ENCODE results near the gene DHDH. TPM values are rescaled to one million over a fixed set of nuclear protein-coding genes. Genes with fewer than 3 reads are reported as not detected.

The DHDH gene
- total and polyA plus RNA-seq, 2 of the 13 experiments (the other 11 are each of a cell fraction or from before 2014, with no cell fraction given) = 0.13 to 0.91 TPM

DNA sequence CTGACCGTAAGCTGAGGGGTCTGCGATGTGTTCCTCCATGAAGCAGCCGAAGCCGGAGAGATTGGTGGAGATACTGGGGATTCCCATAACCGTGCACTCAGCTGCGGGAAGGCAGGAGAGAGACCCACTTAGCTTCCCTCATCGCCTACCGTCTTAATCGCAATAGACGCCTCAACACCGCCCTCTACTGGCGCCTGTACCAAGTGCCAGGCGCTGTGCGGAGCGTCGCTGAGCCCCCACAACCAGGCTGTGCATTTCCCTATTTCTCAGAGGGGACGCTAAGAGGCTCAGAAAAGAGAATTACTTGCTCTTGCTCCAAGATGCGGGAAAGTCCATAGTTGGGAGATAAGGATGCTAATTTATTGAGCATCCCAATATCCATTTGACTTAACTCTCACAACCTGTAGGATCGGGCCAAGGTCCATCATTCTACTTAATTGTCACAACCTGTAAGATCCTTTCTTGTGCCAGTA, 37.5 kb downstream of the DHDH start (continued):
- TF ChIP-seq, protein P1, sequence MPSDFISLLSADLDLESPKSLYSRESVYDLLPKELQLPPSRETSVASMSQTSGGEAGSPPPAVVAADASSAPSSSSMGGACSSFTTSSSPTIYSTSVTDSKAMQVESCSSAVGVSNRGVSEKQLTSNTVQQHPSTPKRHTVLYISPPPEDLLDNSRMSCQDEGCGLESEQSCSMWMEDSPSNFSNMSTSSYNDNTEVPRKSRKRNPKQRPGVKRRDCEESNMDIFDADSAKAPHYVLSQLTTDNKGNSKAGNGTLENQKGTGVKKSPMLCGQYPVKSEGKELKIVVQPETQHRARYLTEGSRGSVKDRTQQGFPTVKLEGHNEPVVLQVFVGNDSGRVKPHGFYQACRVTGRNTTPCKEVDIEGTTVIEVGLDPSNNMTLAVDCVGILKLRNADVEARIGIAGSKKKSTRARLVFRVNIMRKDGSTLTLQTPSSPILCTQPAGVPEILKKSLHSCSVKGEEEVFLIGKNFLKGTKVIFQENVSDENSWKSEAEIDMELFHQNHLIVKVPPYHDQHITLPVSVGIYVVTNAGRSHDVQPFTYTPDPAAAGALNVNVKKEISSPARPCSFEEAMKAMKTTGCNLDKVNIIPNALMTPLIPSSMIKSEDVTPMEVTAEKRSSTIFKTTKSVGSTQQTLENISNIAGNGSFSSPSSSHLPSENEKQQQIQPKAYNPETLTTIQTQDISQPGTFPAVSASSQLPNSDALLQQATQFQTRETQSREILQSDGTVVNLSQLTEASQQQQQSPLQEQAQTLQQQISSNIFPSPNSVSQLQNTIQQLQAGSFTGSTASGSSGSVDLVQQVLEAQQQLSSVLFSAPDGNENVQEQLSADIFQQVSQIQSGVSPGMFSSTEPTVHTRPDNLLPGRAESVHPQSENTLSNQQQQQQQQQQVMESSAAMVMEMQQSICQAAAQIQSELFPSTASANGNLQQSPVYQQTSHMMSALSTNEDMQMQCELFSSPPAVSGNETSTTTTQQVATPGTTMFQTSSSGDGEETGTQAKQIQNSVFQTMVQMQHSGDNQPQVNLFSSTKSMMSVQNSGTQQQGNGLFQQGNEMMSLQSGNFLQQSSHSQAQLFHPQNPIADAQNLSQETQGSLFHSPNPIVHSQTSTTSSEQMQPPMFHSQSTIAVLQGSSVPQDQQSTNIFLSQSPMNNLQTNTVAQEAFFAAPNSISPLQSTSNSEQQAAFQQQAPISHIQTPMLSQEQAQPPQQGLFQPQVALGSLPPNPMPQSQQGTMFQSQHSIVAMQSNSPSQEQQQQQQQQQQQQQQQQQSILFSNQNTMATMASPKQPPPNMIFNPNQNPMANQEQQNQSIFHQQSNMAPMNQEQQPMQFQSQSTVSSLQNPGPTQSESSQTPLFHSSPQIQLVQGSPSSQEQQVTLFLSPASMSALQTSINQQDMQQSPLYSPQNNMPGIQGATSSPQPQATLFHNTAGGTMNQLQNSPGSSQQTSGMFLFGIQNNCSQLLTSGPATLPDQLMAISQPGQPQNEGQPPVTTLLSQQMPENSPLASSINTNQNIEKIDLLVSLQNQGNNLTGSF (CRISPR knock-in tag; IDR thresholded peaks at IDR 0.05) = no peak
- peak; percentile 93 for TF ChIP-seq STAG1 (CRISPR knock-in tag; IDR thresholded peaks at IDR 0.05)
- TF ChIP-seq IKZF1 (IDR thresholded peaks at IDR 0.05) = no peak
- TF ChIP-seq, protein P2, sequence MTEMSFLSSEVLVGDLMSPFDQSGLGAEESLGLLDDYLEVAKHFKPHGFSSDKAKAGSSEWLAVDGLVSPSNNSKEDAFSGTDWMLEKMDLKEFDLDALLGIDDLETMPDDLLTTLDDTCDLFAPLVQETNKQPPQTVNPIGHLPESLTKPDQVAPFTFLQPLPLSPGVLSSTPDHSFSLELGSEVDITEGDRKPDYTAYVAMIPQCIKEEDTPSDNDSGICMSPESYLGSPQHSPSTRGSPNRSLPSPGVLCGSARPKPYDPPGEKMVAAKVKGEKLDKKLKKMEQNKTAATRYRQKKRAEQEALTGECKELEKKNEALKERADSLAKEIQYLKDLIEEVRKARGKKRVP (CRISPR knock-in tag; IDR thresholded peaks at IDR 0.05) = no peak
- TF ChIP-seq KAT7 (CRISPR knock-in tag; IDR thresholded peaks at IDR 0.05; ENCODE audit: borderline replicate concordance) = no peak
- no peak for TF ChIP-seq ZNF891 (CRISPR knock-in tag; IDR thresholded peaks at IDR 0.05)
- TF ChIP-seq ATAD3A (CRISPR knock-in tag; IDR thresholded peaks at IDR 0.05) = no peak
- TF ChIP-seq, protein P3, sequence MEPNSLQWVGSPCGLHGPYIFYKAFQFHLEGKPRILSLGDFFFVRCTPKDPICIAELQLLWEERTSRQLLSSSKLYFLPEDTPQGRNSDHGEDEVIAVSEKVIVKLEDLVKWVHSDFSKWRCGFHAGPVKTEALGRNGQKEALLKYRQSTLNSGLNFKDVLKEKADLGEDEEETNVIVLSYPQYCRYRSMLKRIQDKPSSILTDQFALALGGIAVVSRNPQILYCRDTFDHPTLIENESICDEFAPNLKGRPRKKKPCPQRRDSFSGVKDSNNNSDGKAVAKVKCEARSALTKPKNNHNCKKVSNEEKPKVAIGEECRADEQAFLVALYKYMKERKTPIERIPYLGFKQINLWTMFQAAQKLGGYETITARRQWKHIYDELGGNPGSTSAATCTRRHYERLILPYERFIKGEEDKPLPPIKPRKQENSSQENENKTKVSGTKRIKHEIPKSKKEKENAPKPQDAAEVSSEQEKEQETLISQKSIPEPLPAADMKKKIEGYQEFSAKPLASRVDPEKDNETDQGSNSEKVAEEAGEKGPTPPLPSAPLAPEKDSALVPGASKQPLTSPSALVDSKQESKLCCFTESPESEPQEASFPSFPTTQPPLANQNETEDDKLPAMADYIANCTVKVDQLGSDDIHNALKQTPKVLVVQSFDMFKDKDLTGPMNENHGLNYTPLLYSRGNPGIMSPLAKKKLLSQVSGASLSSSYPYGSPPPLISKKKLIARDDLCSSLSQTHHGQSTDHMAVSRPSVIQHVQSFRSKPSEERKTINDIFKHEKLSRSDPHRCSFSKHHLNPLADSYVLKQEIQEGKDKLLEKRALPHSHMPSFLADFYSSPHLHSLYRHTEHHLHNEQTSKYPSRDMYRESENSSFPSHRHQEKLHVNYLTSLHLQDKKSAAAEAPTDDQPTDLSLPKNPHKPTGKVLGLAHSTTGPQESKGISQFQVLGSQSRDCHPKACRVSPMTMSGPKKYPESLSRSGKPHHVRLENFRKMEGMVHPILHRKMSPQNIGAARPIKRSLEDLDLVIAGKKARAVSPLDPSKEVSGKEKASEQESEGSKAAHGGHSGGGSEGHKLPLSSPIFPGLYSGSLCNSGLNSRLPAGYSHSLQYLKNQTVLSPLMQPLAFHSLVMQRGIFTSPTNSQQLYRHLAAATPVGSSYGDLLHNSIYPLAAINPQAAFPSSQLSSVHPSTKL (CRISPR knock-in tag; IDR thresholded peaks at IDR 0.05) = no peak
- TF ChIP-seq NPAS2 (CRISPR knock-in tag; IDR thresholded peaks at IDR 0.05; ENCODE audit: borderline replicate concordance) = no peak
- no peak for TF ChIP-seq ISX (CRISPR knock-in tag; conservative IDR thresholded peaks at IDR 0.05)
- TF ChIP-seq ZNF615 (CRISPR knock-in tag; IDR thresholded peaks at IDR 0.05; ENCODE audit: borderline replicate concordance) = no peak
- no peak for TF ChIP-seq CENPX (CRISPR knock-in tag; IDR thresholded peaks at IDR 0.05)
- peak; percentile 20 for TF ChIP-seq YY1 (IDR thresholded peaks at IDR 0.05; ENCODE audit: insufficient read depth, insufficient replicate concordance, low read depth, low read length)
- no peak for TF ChIP-seq KLF9 (CRISPR knock-in tag; IDR thresholded peaks at IDR 0.05; ENCODE audit: low read depth)
- no peak for TF ChIP-seq ZNF563 (CRISPR knock-in tag; IDR thresholded peaks at IDR 0.05)
- TF ChIP-seq ZNF24 (IDR thresholded peaks at IDR 0.05) = no peak
- no peak for TF ChIP-seq MATR3 (CRISPR knock-in tag; IDR thresholded peaks at IDR 0.05)
